Glomerular visceral epithelial cell (primary cell): ENCODE measurements around the gene S100A6.
A peak's percentile ranks its signal among the peaks of the same experiment; 100 is the strongest.
"Not testable (repeated sequence)": the region's sequence is repeated elsewhere in the genome, so short reads cannot be mapped to it uniquely, and the experiment has no call there.

Experiments
- DNase-seq: peaks from one replicate; pipeline ENCODE4 v3.0.0-alpha.2; 2016; ENCODE audit errors: extremely low spot score

The S100A6 gene

DNA sequence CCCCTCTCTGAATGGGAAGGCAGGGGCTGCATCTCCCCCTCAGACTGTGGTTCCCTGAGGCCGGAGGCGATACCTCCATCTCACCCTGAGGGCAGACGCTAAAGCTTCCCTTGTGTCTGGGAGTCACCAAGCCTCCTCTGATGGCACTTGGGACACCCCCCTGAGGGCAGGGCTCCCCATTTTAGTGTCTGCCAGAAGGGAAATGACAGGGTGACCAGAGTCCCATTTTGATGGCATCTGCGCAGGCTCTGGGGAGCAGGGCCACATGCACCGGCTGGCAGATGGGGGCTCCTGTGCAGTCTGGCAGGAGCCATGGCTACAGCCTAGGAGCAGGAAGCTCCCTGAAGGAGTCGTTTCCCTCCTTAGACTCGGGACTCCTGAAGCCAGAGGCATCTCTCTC, 28.2 kb upstream of the S100A6 start:
- no peak for DNase-seq

DNA sequence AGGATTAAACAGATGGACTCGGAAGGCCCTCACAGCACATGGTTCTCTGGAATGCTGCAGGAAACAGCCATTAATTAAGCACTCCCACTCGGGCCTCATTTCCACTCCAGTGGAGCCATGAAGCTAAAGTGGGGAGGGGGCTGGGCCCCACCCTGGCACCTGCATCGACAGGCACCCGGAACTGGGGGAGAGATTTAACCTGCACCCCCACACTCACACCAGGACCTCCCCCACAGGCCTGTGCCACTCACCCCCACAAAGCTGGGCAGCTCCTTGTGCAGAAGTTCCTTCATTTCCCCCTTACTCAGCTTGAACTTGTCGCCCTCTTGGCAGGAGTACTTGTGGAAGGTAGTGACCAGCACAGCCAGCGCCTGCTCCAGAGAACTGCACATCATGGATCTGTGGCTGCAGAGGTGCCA, 27.7 kb upstream of the S100A6 start:
- no peak for DNase-seq

- not testable (repeated sequence) for DNase-seq
These were observed 26.2 kb upstream of the S100A6 start for GRCh38 chr1:153562021-153562420.

GRCh38 chr1:153561466-153561985, 25.7 kb upstream of the S100A6 start:
- DNase-seq = no peak

DNA sequence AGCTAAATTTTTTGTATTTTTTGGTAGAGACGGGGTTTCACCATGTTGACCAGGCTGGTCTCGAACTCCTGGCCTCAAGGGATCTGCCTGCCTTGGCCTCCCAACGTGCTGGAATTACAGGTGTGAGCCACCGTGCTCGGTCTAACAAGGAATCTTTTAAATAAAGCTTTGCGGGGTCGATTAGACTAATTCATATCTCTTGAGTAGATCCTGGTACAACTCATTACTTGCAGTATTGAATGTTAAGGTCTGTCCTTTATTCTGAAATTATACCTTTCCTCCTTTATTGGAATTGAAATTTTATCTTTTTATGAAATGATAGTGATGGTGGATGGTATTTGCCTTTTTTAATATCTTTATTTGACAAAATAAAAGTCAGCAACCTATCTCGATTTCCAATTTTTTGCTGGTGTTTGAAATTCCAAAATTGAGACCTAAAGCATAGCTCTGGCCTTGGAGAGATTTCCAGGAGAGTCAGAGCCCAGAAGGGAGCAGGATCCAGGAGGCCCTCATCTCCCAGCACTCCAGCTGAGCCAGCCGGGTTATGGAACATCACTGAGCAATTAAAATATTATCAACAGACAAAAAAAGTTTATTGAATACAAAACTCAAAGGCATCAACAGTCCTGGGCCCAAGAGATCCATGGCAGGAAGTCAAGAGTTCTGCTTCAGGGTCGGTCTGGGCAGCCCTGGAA, 25.1 kb upstream of the S100A6 start:
- DNase-seq = no peak

DNA sequence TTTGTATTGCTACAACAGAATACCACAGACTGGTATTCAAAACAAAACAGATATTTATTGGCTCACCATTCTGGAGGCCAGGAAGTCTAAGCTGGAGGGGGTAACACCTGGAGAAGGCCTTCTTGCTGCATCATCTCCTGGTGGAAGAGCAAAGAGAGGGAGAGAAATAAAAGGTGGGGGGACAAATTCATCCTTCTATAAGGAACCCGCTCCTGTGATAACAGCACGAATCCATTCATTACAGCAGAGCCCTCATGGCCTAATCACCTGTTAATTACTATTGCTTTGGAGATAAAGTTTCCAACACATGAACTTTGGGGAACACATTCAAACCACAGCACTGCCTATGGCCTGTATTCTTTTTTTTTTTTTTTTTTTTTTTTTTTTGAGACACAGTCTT, 24.4 kb upstream of the S100A6 start:
- DNase-seq = no peak

- DNase-seq = no peak
These were observed 22.1 kb upstream of the S100A6 start for GRCh38 chr1:153557877-153558276.

- no peak for DNase-seq
These were observed 20.6 kb upstream of the S100A6 start for GRCh38 chr1:153556348-153556747.

DNA sequence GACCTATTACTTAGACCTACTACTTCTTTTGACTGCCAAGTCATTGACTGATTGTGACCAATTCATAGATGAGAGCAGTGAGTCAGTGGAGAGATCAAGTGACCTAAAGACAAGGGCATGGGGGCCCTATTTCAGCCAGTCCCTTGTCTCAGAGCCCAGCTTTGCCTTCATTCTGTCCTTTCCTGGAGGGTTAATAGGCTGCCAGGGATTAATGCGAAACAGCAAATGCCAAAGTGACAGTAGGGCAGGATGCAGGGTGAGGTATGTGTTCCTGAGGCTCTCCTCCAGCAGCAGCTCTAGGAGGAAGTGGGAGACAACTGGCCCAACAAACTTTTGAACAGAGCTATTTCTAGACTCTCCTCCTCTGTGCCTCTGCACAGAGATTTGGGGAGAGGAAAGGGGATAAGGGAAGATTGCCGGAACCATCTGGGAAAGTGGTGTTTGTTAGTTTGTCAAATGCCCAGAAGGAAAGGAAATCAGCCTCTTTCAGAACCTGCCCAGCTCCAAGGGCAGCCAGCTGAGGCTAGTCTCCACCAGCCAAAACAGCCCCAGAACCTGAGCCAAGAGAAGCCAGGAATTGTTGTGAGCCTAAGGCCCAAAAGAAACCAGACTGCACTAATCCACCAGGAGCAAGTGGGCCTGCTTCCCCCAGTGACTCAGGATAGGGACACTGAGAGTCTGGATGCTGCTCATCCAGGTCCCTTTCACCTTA, 18.2 kb upstream of the S100A6 start:
- no peak for DNase-seq

GRCh38 chr1:153553096-153553495, 17.3 kb upstream of the S100A6 start:
- DNase-seq = no peak

- no peak for DNase-seq
These were observed 16.5 kb upstream of the S100A6 start for GRCh38 chr1:153552335-153552734.

GRCh38 chr1:153550827-153551500, 15.2 kb upstream of the S100A6 start:
- DNase-seq = no peak

- no peak for DNase-seq
These were observed 14.6 kb upstream of the S100A6 start for GRCh38 chr1:153550398-153550758.

- no peak for DNase-seq
These were observed 14.1 kb upstream of the S100A6 start for GRCh38 chr1:153549741-153550397.

GRCh38 chr1:153548722-153549688, 13.2 kb upstream of the S100A6 start, which contains the start of gene S100A3:
Gene S100A3, minus strand, starts transcription at chr1:153549258. Its CDS starts 773 bp downstream, at chr1:153548485.
- peak; percentile 90 for DNase-seq

DNA sequence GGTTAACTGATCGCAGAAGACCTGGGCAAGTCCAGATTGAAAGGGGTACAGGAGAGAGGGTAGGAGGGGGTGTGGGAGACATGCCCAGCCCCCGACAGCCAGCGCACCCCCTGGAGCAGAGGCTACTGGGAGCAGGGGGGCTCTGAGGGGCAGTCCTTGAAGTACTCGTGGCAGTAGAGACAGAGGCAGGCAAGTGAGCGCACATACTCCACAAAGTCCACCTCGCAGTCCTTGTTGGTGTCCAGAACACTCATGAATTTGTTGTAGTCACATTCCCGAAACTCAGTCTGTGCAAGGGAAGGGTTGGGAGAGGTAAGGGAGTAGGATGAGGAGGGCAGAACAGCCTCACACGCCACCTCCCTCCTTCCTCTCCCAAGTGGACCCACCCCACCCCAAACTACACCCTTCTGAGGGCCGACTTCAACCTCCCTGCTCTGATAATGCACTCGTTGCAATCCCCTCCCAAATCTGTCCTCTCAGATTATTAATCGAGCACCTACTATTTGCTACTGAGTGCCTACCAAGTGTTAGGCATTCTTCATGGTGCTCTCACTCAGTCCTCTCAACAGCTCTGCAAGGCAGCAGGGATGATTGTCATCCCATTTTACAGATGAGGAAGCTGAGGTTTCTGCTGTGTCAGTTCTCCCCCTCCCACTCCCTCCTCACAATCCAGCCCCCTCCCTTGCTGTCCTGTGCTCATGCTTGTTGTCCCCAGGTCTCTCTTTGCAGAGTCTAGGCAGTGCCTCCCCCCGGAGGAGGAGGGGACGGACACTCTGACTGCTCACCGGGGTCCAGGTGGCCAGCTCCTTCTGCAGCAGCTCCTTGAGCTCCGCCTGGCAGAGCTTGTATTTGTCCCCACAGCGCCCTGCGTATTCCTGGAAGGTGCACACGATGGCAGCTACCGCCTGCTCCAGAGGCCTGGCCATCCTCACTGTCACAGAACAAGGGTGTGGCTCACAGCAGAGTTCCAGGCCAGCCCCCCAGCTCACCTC, 12.1 kb upstream of the S100A6 start:
- DNase-seq = no peak

- no peak for DNase-seq
These were observed 11.2 kb upstream of the S100A6 start for GRCh38 chr1:153546796-153547559.

GRCh38 chr1:153546371-153546770, 10.6 kb upstream of the S100A6 start:
- DNase-seq = no peak
